ENCODE data around the gene EYS. TPM values are rescaled to one million over a fixed set of nuclear protein-coding genes. Genes with fewer than 3 reads are reported as not detected.
"Not testable (repeated sequence)": the region's sequence is repeated elsewhere in the genome, so short reads cannot be mapped to it uniquely, and the experiment has no call there.

The EYS gene
- total RNA-seq, 1 experiment from 2014 or later, result 0.87 TPM

- DNase-seq (ENCODE audit: low read depth), result no peak
These were observed 1634.3 kb downstream of the EYS start for GRCh38 chr6:64072686-64073085.

GRCh38 chr6:64064919-64065318 is 1642.1 kb downstream of the EYS start:
- DNase-seq (ENCODE audit: low read depth), result no peak

- peak; percentile 59 for DNase-seq (ENCODE audit: low read depth)
These were observed 1643.9 kb downstream of the EYS start for GRCh38 chr6:64062960-64063683.

GRCh38 chr6:64054861-64055260 is 1652.2 kb downstream of the EYS start:
- DNase-seq (ENCODE audit: low read depth), result no peak

- no peak for DNase-seq (ENCODE audit: low read depth)
These were observed 1656.4 kb downstream of the EYS start for GRCh38 chr6:64050590-64050989.

GRCh38 chr6:64049736-64050135 is 1657.3 kb downstream of the EYS start:
- DNase-seq (ENCODE audit: low read depth), result no peak

GRCh38 chr6:64046746-64047208 is 1660.2 kb downstream of the EYS start:
- no peak for DNase-seq (ENCODE audit: low read depth)

- DNase-seq (ENCODE audit: low read depth), result no peak
These were observed 1665.7 kb downstream of the EYS start for GRCh38 chr6:64041373-64041772.

GRCh38 chr6:64040113-64040512 is 1666.9 kb downstream of the EYS start:
- no peak for DNase-seq (ENCODE audit: low read depth)

GRCh38 chr6:64037427-64037826 is 1669.6 kb downstream of the EYS start:
- no peak for DNase-seq (ENCODE audit: low read depth)

GRCh38 chr6:64034910-64035655 is 1671.9 kb downstream of the EYS start:
- DNase-seq (ENCODE audit: low read depth), result peak; percentile 33

GRCh38 chr6:64034291-64034690 is 1672.7 kb downstream of the EYS start:
- no peak for DNase-seq (ENCODE audit: low read depth)

- DNase-seq (ENCODE audit: low read depth), result not testable (repeated sequence)
These were observed 1675.9 kb downstream of the EYS start for GRCh38 chr6:64030950-64031618.

- DNase-seq (ENCODE audit: low read depth), result no peak
These were observed 1683.3 kb downstream of the EYS start for GRCh38 chr6:64023693-64024092.

- DNase-seq (ENCODE audit: low read depth), result no peak
These were observed 1692.4 kb downstream of the EYS start for GRCh38 chr6:64014595-64014994.

GRCh38 chr6:64013011-64013410 is 1694.0 kb downstream of the EYS start:
- no peak for DNase-seq (ENCODE audit: low read depth)

GRCh38 chr6:64012351-64013001 is 1694.5 kb downstream of the EYS start:
- peak; percentile 50 for DNase-seq (ENCODE audit: low read depth)

GRCh38 chr6:64010666-64011065 is 1696.4 kb downstream of the EYS start:
- DNase-seq (ENCODE audit: low read depth), result no peak

- DNase-seq (ENCODE audit: low read depth), result no peak
These were observed 1697.0 kb downstream of the EYS start for GRCh38 chr6:64010010-64010409.

GRCh38 chr6:64006246-64006645 is 1700.8 kb downstream of the EYS start:
- DNase-seq (ENCODE audit: low read depth), result no peak

- DNase-seq (ENCODE audit: low read depth), result no peak
These were observed 1706.1 kb downstream of the EYS start for GRCh38 chr6:64000818-64001491.

All from HT1080 (cell line).